ENCODE data around the gene ATAT1.
A peak's percentile ranks its signal among the peaks of the same experiment; 100 is the strongest.
"Not testable (repeated sequence)": the region's sequence is repeated elsewhere in the genome, so short reads cannot be mapped to it uniquely, and the experiment has no call there.

ATAT1 gene

DNA sequence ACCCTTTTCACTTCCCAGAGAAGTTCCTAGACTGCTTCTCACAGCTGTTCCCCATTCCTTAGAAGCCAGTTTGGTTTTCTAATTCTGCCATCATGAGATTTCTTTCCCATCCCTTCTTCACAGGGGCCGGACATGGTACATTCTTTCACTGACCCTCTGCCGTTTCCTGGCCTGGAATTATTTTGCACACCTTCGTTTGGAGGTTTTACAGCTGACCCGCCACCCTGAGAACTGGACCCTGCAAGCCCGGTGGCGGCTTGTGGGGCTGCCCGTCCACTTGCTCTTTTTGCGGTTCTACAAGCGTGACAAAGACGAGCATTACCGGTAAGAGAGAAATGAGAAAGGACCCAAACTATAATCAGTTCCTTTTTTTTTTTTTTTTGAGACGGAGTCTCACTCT, 24.5 kb downstream of the ATAT1 start:
- DNase-seq = no peak

- DNase-seq = no peak
Observed at GRCh38 chr6:30654798-30655742, 28.4 kb downstream of the ATAT1 start.

- no peak for DNase-seq
Observed at GRCh38 chr6:30655743-30656094, 29.0 kb downstream of the ATAT1 start.

- peak; percentile 50 for DNase-seq
Observed at GRCh38 chr6:30656513-30656912, 29.8 kb downstream of the ATAT1 start.

DNA sequence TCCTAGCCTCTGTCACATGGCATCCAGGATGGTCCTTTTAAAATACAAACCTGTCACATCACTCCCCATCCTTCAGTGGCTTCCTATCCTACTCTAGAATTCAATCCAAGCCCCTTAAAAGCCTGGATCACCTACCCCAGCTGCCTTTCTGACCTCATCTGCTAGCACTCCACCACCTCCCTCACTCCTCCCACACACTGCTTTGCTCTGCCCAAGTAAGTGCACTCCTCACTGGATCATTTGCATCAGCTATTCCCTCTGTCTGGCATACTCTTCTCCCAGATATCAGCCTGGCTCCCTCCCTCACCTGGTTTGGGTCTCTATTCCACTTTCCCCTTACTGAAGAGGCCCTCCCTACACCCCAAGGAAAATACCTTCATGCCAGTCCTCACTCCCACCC, 30.8 kb downstream of the ATAT1 start:
- DNase-seq = no peak

DNA sequence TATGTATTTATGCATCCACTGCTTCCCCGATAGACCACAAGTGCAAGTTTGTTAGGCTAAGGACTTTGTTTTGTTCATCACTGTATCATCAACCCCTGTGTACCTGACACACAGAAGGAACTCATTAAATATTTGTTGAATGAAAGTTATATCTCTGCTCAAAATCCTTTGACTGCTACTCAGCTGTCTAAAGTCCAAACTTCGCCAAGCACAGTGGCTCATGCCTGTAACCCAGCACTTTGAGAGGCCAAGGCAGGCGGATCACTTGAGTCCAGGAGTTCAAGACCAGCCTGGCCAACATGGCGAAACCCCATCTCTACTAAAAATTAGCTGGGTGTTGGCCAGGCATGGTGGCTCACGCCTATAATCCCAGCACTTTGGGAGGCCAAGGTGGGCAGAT, 31.2 kb downstream of the ATAT1 start:
- DNase-seq = not testable (repeated sequence)

- no peak for DNase-seq
Observed at GRCh38 chr6:30664994-30665767, 38.5 kb downstream of the ATAT1 start.

GRCh38 chr6:30666300-30666699, 39.6 kb downstream of the ATAT1 start:
- not testable (repeated sequence) for DNase-seq

DNA sequence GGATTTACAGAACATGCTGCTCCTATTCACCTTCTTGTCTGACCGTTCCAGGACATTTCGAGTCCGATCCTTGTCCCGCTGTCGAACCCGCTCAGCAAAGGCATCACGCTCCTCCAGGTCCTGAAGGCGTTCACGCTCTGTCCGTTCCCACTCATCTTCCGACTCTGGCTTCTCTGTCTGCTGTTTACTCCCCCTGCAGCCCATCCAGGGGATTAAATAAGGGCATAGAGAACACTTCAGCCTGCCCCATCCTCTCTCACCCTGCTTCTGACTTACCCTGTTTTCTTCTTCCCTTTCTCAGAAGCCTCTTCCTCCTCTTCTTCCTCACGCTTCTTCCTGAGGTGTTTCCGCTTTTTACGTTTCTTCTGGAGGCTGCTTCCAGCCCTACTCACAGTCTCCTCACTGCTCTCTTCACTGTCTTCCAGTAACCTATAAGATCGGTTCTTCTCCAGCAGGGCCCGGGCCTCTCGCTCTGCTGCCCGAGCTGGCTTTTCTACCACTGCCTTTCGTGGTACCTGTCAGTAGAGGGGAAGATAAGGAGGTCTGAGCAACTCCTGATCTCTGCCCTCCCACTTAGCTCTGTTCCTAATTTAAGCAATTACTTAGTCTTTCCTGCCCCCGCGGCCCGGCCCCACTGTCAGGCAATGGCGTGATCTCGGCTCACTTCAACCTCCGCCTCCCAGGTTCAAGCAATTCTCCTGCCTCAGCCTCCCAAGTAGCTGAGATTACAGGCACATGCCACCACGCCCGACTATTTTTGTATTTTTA, 44.3 kb downstream of the ATAT1 start:
- DNase-seq = no peak

DNA sequence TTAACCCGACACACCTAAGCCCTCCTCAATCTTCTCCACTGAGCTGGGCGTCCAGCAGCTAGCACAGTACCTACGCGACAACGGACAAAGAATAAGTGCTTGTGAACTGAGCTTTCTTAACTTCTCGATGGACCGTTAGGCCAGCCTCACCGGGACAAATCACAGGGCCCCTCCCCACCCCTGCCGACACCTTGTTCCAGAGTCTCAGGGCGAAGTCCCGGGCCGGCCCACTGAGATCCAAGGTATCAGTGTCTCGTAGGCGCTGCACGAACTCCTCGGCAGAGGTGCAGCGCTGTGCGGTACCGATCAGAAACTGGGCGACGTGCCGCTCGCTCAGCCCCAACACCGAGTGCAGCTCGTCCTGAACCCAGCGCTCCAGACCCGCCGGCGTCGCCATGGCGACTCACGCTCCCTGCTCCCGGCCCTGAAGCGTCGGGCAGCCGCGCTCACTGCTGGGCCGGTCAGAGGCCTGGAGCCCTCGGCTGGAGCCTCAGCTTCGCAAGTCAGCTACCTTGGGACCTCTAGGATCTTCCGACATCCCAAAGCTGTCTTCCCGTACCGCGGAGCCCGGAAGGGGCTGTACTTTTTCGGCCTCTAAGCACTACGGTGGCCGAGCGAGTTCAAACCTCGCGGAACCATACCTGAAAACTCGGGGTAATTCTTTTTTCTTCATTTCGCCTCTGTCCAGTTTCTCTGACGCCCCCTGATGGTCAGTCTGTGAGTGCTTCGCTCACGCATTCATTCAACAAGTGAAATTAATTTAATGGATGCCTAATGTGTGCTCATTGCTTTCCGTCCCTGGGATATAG, 46.0 kb downstream of the ATAT1 start, which contains the start of gene DHX16:
TSS of gene DHX16 (minus strand) at position 562 of the 809 bp plus-strand sequence. CDS start at position 397, 165 bp downstream.
- peak; percentile 91 for DNase-seq

DNA sequence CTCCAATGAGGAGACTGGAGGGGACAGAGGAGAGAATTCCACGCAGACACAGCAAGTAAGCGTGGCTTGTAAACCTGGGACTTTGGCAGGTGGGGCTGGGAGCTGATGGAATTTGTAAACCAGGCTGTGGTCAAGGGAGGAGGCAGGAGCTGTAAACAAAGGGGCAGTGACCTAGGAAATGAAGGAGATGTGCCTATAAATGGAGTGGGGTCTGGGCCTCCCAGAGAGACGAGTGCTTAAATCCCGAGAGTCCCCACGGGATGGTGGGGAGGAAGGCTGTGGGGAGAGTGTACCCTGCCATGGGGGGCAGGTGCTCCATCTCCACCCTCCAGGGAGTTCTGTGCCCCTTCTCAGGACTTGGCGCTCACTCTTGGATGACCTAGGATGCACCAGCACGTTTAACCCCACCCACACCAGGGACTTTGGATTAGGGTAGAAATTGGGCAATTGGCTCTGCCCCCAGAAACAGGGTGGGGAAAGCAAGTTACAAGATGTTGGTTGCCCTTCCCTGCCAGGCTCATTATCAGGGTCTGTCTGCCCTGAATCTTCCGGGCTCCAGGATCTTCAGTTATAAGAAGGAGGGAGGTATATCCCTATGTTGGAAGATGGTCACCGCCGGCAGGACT, 50.1 kb downstream of the ATAT1 start:
- DNase-seq = no peak

DNA sequence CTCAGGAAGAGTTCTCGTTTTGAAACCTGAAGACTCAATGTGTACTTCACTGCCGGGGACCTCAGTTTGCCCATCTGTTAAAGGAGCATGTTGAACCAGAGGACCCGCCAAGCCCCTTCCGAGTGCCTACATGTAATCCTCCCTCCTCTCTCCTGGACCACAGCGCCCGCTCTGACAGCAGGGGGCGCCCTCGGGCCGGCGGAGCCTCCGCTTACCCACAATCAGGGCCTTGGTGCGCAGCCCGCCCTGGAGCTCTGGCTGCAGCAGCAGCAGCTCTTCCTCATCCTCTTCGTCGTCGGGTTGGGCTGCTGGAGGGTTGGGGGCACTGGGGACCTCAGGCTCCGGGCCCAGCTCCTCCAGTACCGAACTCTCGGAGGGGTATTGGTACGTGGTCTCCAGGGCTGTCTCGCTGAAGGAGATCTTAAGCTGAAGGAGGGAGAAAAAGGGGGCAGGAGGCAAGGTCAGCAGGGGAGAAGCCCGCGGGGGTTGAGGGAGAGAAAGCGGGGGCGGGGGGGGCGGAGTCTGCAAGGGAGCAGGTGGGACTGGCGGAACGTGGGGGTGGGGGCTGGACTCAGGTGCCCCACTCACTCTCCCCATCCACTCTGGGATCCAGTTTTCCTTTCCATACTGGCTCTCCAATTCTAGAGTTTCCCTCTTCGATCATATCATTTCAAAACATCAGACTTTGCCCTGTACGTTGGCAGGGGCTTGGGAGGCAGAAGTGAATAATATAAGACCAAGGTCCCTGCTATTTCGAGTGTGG, 52.5 kb downstream of the ATAT1 start:
- peak; percentile 90 for DNase-seq

DNA sequence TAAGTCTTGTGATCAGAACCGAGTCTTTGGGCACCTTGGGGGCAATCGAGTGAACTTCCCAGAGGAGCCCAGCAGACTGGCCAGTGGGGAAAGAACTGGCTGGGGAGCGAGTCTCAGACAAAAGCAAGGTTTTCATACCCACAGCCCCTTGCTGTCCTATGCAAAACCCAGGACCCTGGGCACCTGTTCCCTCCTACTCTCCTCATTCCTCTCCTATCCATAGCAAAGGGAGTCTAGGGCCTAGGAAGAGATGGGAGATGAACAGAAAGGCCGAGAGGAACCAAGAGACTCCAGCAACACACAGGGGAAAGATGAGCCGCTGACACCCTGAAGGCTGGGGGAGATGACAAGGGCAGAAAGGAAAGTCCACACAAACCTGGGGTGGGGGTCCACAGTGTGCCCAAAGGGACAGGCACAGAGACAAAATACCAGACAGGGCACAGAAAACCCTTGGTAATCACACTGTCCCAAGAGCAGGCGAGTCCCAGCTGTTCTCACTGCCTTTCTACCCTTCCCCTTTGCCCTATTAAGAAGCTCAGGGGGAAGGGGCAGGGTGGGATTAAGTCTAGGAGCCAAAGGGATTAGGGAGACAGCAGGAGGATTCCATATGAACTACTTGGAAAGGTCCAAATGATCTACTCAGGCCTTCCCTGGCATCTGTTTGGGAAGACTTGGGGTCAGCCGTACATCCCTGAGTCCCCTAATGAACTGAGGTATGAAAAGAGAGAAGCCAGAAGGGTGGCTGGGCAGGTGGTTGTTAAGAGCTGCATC, 53.3 kb downstream of the ATAT1 start:
- no peak for DNase-seq

GRCh38 chr6:30681766-30682142, 55.1 kb downstream of the ATAT1 start:
- peak; percentile 24 for DNase-seq

DNA sequence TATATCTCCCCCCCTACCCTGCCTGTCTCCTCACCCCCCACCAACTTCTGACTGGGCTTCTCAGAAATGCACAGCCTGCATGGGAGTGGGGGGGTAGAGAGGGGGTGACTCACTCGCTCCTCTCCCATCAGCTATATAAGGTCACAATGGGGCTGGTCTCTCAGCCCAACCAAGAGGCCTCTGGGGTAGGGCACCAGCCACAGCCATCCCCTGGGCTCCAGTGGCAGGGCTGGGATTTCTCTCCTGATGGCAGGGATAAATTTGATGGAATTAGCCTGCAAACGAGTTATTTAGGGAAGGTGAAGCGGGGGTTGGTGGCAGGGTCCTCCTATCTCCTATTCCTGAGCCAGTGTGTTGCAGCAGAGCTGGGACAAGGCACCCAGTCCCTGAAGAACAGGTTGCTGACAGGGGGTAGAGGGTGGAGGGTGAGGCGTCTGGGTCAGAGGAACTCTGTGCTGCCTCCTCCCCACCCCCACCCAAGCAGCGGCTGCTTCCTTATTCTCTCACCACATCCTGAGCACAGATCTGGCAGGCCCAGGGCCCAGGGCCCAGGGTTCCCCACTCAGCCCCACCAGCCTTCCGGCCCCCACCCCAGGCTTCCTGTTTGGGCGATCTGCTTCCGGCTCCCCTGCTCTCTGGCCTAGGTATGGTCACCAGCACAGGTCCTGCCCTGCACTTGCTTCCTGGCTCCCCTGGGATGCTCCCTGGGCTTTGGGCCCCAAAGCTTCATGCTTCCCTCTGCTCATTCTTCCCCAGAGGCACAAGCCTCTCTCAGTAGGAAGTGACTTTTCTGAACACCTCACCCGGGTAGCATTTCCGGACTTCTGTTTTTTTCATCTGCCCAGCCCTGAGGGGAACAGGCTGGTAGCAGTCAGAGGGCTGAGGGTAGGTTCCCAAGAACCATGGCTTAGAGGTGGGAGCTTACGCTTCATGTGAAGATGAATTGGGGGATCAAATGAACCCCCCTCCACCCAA, 55.8 kb downstream of the ATAT1 start:
- DNase-seq = peak; percentile 94

- DNase-seq = no peak
Observed at GRCh38 chr6:30683183-30683979, 56.7 kb downstream of the ATAT1 start.

GRCh38 chr6:30683980-30684338, 57.3 kb downstream of the ATAT1 start:
- DNase-seq = no peak
